Activated T-cell treated with anti-CD3 and anti-CD28 coated beads, Interleukin-2, amount 50 U/mL, for 24 hours (primary cell): ENCODE measurements around the gene GLG1.
A peak's percentile ranks its signal among the peaks of the same experiment; 100 is the strongest.

Experiments
- DNase-seq: peaks from one replicate; pipeline ENCODE4 v3.0.0-alpha.2; 2020
- H3K27ac Mint-ChIP-seq: 2 replicates; pipeline ENCODE4 v1.8.0; 2020; ENCODE audit warnings: mild to moderate bottlenecking, mixed read lengths
- H3K27me3 Mint-ChIP-seq: 2 replicates; pipeline ENCODE4 v1.8.0; 2020; ENCODE audit warnings: mixed read lengths
- H3K36me3 Mint-ChIP-seq: 2 replicates; pipeline ENCODE4 v1.8.0; 2020; ENCODE audit warnings: low read depth, mixed read lengths
- H3K4me1 Mint-ChIP-seq: 2 replicates; pipeline ENCODE4 v1.8.0; 2020; ENCODE audit warnings: low read depth, mixed read lengths
- H3K4me3 Mint-ChIP-seq: 2 replicates; pipeline ENCODE4 v1.8.0; 2020; ENCODE audit warnings: mild to moderate bottlenecking, moderate library complexity, mixed read lengths
- H3K9me3 Mint-ChIP-seq: 2 replicates; pipeline ENCODE4 v1.8.0; 2020; ENCODE audit warnings: mixed read lengths

Gene GLG1

GRCh38 chr16:74472540-74472939 is 134.4 kb downstream of the GLG1 start:
- H3K36me3 Mint-ChIP-seq: peaks cover 96% of the 10 kb centered on the region
- no peaks in the 10 kb centered on the region for H3K27me3 Mint-ChIP-seq
- no peak for DNase-seq
- peak overlapping the region; percentile 50 for H3K27ac Mint-ChIP-seq
- H3K4me3 Mint-ChIP-seq: no peak overlapping the region
- H3K9me3 Mint-ChIP-seq: no peaks in the 10 kb centered on the region
- peaks cover 4% of the 10 kb centered on the region for H3K4me1 Mint-ChIP-seq

GRCh38 chr16:74472010-74472409 is 134.9 kb downstream of the GLG1 start:
- Mint-ChIP-seq H3K9me3 (no peaks in the 10 kb centered on the region), H3K4me1 (peaks cover 9% of the 10 kb centered on the region), H3K27me3 (no peaks in the 10 kb centered on the region), H3K27ac (peak overlapping the region; percentile 52), H3K36me3 (peaks cover 96% of the 10 kb centered on the region), H3K4me3 (no peak overlapping the region)
- DNase-seq: no peak

- no peaks in the 10 kb centered on the region for H3K27me3 Mint-ChIP-seq
Measured at GRCh38 chr16:74469946-74470478, 136.9 kb downstream of the GLG1 start.

GRCh38 chr16:74468807-74469525 is 137.9 kb downstream of the GLG1 start:
- peaks cover 96% of the 10 kb centered on the region for H3K36me3 Mint-ChIP-seq
- no peak for DNase-seq
- no peaks in the 10 kb centered on the region for H3K27me3 Mint-ChIP-seq
- H3K4me1 Mint-ChIP-seq: peaks cover 24% of the 10 kb centered on the region
- H3K4me3 Mint-ChIP-seq: no peak overlapping the region
- no peaks in the 10 kb centered on the region for H3K9me3 Mint-ChIP-seq
- H3K27ac Mint-ChIP-seq: no peak overlapping the region

More at GRCh38 chr16:74469946-74470478, 136.9 kb downstream of the GLG1 start:
- peaks cover 96% of the 10 kb centered on the region for H3K36me3 Mint-ChIP-seq
- DNase-seq: no peak
- no peaks in the 10 kb centered on the region for H3K9me3 Mint-ChIP-seq
- peak overlapping the region; percentile 40 for H3K27ac Mint-ChIP-seq
- H3K4me1 Mint-ChIP-seq: peaks cover 24% of the 10 kb centered on the region
- H3K4me3 Mint-ChIP-seq: no peak overlapping the region

GRCh38 chr16:74466872-74467271 is 140.0 kb downstream of the GLG1 start:
- no peaks in the 10 kb centered on the region for H3K27me3 Mint-ChIP-seq
- peaks cover 97% of the 10 kb centered on the region for H3K36me3 Mint-ChIP-seq
- peaks cover 24% of the 10 kb centered on the region for H3K4me1 Mint-ChIP-seq
- no peaks in the 10 kb centered on the region for H3K9me3 Mint-ChIP-seq
- DNase-seq: no peak
- peak overlapping the region; percentile 64 for H3K27ac Mint-ChIP-seq
- H3K4me3 Mint-ChIP-seq: no peak overlapping the region

GRCh38 chr16:74465851-74466685 is 140.8 kb downstream of the GLG1 start:
- Mint-ChIP-seq H3K27ac (peak overlapping the region; percentile 64), H3K4me3 (no peak overlapping the region), H3K9me3 (no peaks in the 10 kb centered on the region), H3K27me3 (no peaks in the 10 kb centered on the region), H3K36me3 (peaks cover 97% of the 10 kb centered on the region), H3K4me1 (peaks cover 24% of the 10 kb centered on the region)
- DNase-seq: no peak

GRCh38 chr16:74465281-74465680 is 141.6 kb downstream of the GLG1 start:
- H3K9me3 Mint-ChIP-seq: no peaks in the 10 kb centered on the region
- peak overlapping the region; percentile 64 for H3K27ac Mint-ChIP-seq
- H3K36me3 Mint-ChIP-seq: peaks cover 97% of the 10 kb centered on the region
- no peaks in the 10 kb centered on the region for H3K27me3 Mint-ChIP-seq
- peaks cover 24% of the 10 kb centered on the region for H3K4me1 Mint-ChIP-seq
- no peak for DNase-seq
- no peak overlapping the region for H3K4me3 Mint-ChIP-seq

GRCh38 chr16:74463888-74464287 is 143.0 kb downstream of the GLG1 start:
- Mint-ChIP-seq H3K9me3 (no peaks in the 10 kb centered on the region), H3K36me3 (peaks cover 98% of the 10 kb centered on the region), H3K27ac (no peak overlapping the region), H3K27me3 (no peaks in the 10 kb centered on the region), H3K4me3 (no peak overlapping the region), H3K4me1 (peaks cover 24% of the 10 kb centered on the region)
- DNase-seq: no peak

- Mint-ChIP-seq H3K4me3 (no peak overlapping the region), H3K27ac (peak overlapping the region; percentile 30), H3K27me3 (no peaks in the 10 kb centered on the region), H3K4me1 (peaks cover 18% of the 10 kb centered on the region), H3K9me3 (no peaks in the 10 kb centered on the region), H3K36me3 (peaks cover 95% of the 10 kb centered on the region)
- no peak for DNase-seq
Measured at GRCh38 chr16:74462361-74462760, 144.6 kb downstream of the GLG1 start.

- Mint-ChIP-seq H3K27me3 (no peaks in the 10 kb centered on the region), H3K36me3 (peaks cover 95% of the 10 kb centered on the region), H3K27ac (peak overlapping the region; percentile 16), H3K4me1 (peaks cover 13% of the 10 kb centered on the region), H3K9me3 (no peaks in the 10 kb centered on the region), H3K4me3 (no peak overlapping the region)
- no peak for DNase-seq
Measured at GRCh38 chr16:74461826-74462225, 145.1 kb downstream of the GLG1 start.

- no peak overlapping the region for H3K4me3 Mint-ChIP-seq
- peaks cover under 1% of the 10 kb centered on the region for H3K4me1 Mint-ChIP-seq
- peaks cover 95% of the 10 kb centered on the region for H3K36me3 Mint-ChIP-seq
- H3K9me3 Mint-ChIP-seq: no peaks in the 10 kb centered on the region
- H3K27me3 Mint-ChIP-seq: no peaks in the 10 kb centered on the region
- no peak overlapping the region for H3K27ac Mint-ChIP-seq
- no peak for DNase-seq
Measured at GRCh38 chr16:74460542-74460941, 146.4 kb downstream of the GLG1 start.

GRCh38 chr16:74456290-74456625 is 150.7 kb downstream of the GLG1 start:
- no peaks in the 10 kb centered on the region for H3K27me3 Mint-ChIP-seq
- H3K27ac Mint-ChIP-seq: peak overlapping the region; percentile 18
- H3K9me3 Mint-ChIP-seq: no peaks in the 10 kb centered on the region
- no peak for DNase-seq
- H3K4me3 Mint-ChIP-seq: no peak overlapping the region
- peaks cover 85% of the 10 kb centered on the region for H3K36me3 Mint-ChIP-seq
- H3K4me1 Mint-ChIP-seq: no peaks in the 10 kb centered on the region

GRCh38 chr16:74455619-74456289 is 151.2 kb downstream of the GLG1 start:
- Mint-ChIP-seq H3K36me3 (peaks cover 85% of the 10 kb centered on the region), H3K27ac (peak overlapping the region; percentile 18), H3K4me1 (no peaks in the 10 kb centered on the region), H3K27me3 (no peaks in the 10 kb centered on the region), H3K4me3 (no peak overlapping the region), H3K9me3 (no peaks in the 10 kb centered on the region)
- DNase-seq: no peak

GRCh38 chr16:74455213-74455612 is 151.7 kb downstream of the GLG1 start:
- Mint-ChIP-seq H3K4me3 (no peak overlapping the region), H3K36me3 (peaks cover 84% of the 10 kb centered on the region), H3K4me1 (no peaks in the 10 kb centered on the region), H3K27me3 (no peaks in the 10 kb centered on the region), H3K27ac (no peak overlapping the region), H3K9me3 (no peaks in the 10 kb centered on the region)
- DNase-seq: no peak
